ENCODE data around the gene KRI1. TPM values are rescaled to one million over a fixed set of nuclear protein-coding genes. Genes with fewer than 3 reads are reported as not detected.

Gene KRI1
- total and polyA plus RNA-seq, 4 donors, result 4.6 to 14.1 (median 7.0) TPM

DNA sequence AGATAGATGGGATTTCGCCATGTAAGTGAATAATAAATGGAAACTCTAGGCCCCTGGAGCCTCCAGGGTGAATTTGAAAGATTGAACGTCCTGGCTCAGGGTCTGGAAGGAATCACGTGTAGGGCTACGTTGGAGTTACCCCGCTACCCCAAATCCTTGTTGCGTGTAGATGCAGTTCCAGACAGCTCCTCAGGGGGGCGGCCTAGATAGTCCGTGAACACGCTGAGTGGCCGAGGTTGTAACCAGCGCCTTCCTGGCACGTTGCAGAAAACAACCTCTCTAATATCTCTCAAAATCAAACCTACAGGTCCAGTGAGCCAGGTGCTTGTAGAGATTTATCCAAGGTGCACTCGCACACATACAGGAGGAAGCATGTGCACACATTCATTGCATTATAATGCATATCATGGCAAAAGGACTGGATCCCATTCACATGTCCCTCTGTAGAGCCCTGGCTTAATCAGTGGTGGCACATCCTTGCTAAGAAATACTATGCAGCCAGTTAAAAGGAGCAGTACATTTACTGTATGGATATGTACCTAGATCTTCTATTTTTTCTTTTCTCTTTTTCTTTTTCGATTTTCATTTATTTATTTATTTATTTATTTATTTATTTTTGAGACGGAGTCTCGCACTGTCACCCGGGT is 60.1 kb downstream of the KRI1 start:
- Histone ChIP-seq H3K9ac (ENCODE audit: low read depth in 1 of 2, low read length in 2 of 2) (no peak overlapping the region), H3K9me3 (ENCODE audit: control insufficient read depth in 4 of 4, low read length in 3 of 4) (no peaks in the 10 kb centered on the region), H3K27ac (ENCODE audit: low read depth in 1 of 2, low read length in 2 of 2) (no peak overlapping the region), H3K4me1 (ENCODE audit: control insufficient read depth in 4 of 4, insufficient read depth in 4 of 4, low read length in 3 of 4) (peaks cover 5 to 24% (median 11%) of the 10 kb centered on the region in 4 donors), H3K27me3 (ENCODE audit: control insufficient read depth in 4 of 4, insufficient read depth in 4 of 4, low read length in 3 of 4) (no peaks in the 10 kb centered on the region), H3K36me3 (ENCODE audit: control insufficient read depth in 4 of 4, insufficient read depth in 3 of 4, low read depth in 1 of 4, low read length in 3 of 4) (no peaks in the 10 kb centered on the region), H3K4me3 (ENCODE audit: low read depth in 1 of 3, low read length in 3 of 3) (no peak overlapping the region)
- 31% methylated on average over 17 of the region's 17 CpGs for WGBS
- peak; percentile 85 for DNase-seq (ENCODE audit: low spot score)
- TF ChIP-seq, protein P1, sequence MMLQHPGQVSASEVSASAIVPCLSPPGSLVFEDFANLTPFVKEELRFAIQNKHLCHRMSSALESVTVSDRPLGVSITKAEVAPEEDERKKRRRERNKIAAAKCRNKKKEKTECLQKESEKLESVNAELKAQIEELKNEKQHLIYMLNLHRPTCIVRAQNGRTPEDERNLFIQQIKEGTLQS (IDR thresholded peaks at IDR 0.05), result no peak
- TF ChIP-seq RAD21 (IDR thresholded peaks at IDR 0.05), result peak; percentile 67 to 79
- TF ChIP-seq, protein P2, sequence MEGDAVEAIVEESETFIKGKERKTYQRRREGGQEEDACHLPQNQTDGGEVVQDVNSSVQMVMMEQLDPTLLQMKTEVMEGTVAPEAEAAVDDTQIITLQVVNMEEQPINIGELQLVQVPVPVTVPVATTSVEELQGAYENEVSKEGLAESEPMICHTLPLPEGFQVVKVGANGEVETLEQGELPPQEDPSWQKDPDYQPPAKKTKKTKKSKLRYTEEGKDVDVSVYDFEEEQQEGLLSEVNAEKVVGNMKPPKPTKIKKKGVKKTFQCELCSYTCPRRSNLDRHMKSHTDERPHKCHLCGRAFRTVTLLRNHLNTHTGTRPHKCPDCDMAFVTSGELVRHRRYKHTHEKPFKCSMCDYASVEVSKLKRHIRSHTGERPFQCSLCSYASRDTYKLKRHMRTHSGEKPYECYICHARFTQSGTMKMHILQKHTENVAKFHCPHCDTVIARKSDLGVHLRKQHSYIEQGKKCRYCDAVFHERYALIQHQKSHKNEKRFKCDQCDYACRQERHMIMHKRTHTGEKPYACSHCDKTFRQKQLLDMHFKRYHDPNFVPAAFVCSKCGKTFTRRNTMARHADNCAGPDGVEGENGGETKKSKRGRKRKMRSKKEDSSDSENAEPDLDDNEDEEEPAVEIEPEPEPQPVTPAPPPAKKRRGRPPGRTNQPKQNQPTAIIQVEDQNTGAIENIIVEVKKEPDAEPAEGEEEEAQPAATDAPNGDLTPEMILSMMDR (IDR thresholded peaks at IDR 0.05; ENCODE audit: low read depth, low read length, missing input control), result peak; percentile 76

Small RNAs within 50 kb of the gene (small RNA-seq; reads per million reads assigned to genes)
- gene MIR1238 (not detected), gene RNU7-140P (not detected)

Other genes with a start within 250 kb of the KRI1 start
- 1 to 10 TPM; 5.8 to 5.9 TPM for gene FDX2, start 250.0 kb downstream of the KRI1 start, total RNA-seq
- 10 to 100 TPM; 14.1 to 18.7 TPM for gene FDX2, start 250.0 kb downstream of the KRI1 start, polyA plus RNA-seq
- 10 to 100 TPM in 1 of 2 donors, 1 to 10 TPM in 1; 6.4 to 13.6 TPM for gene RAVER1, start 232.5 kb downstream of the KRI1 start, total RNA-seq
- 1 to 10 TPM; 2.1 to 5.9 TPM for gene RAVER1, start 232.5 kb downstream of the KRI1 start, polyA plus RNA-seq
- 10 to 100 TPM; 15.9 to 18.1 TPM for gene ICAM3, start 226.4 kb downstream of the KRI1 start, total RNA-seq
- 10 to 100 TPM; 24.0 to 62.8 TPM for gene ICAM3, start 226.4 kb downstream of the KRI1 start, polyA plus RNA-seq
- gene TYK2, start 185.4 kb downstream of the KRI1 start, total RNA-seq, result 10 to 100 TPM; 59.2 to 60.0 TPM
- gene TYK2, start 185.4 kb downstream of the KRI1 start, polyA plus RNA-seq, result 10 to 100 TPM; 47.9 to 63.1 TPM
- 10 to 100 TPM; 46.0 to 52.3 TPM for gene CDC37, start 162.5 kb downstream of the KRI1 start, total RNA-seq
- gene CDC37, start 162.5 kb downstream of the KRI1 start, polyA plus RNA-seq, result 10 to 100 TPM; 61.2 to 69.9 TPM
- 1 to 10 TPM; 1.1 to 2.3 TPM for gene PDE4A, start 145.5 kb downstream of the KRI1 start, total RNA-seq
- gene PDE4A, start 145.5 kb downstream of the KRI1 start, polyA plus RNA-seq, result 1 to 10 TPM in 1 of 2 donors, under 1 TPM in 1; 0.90 to 1.5 TPM
- gene KEAP1, start 62.7 kb downstream of the KRI1 start, total RNA-seq, result 10 to 100 TPM; 45.4 to 62.3 TPM
- gene KEAP1, start 62.7 kb downstream of the KRI1 start, polyA plus RNA-seq, result 10 to 100 TPM; 44.3 to 50.6 TPM
- under 1 TPM; 0.17 to 0.56 TPM for gene S1PR5, start 48.6 kb downstream of the KRI1 start, total RNA-seq
- gene S1PR5, start 48.6 kb downstream of the KRI1 start, polyA plus RNA-seq, result under 1 TPM; 0.32 to 0.36 TPM
- 10 to 100 TPM; 10.1 to 44.4 TPM for gene ATG4D, start 22.1 kb downstream of the KRI1 start, total RNA-seq
- gene ATG4D, start 22.1 kb downstream of the KRI1 start, polyA plus RNA-seq, result 10 to 100 TPM in 1 of 2 donors, 1 to 10 TPM in 1; 4.7 to 12.1 TPM
- 10 to 100 TPM in 1 of 2 donors, 1 to 10 TPM in 1; 2.7 to 86.4 TPM for gene CDKN2D, start 3.0 kb upstream of the KRI1 start, total RNA-seq
- 1 to 10 TPM; 1.6 to 4.4 TPM for gene CDKN2D, start 3.0 kb upstream of the KRI1 start, polyA plus RNA-seq
- gene AP1M2, start 21.3 kb upstream of the KRI1 start, total RNA-seq, result 1 to 10 TPM in 1 of 2 donors, under 1 TPM in 1; 0.42 to 1.3 TPM
- under 1 TPM; 0.57 to 0.83 TPM for gene AP1M2, start 21.3 kb upstream of the KRI1 start, polyA plus RNA-seq
- gene SLC44A2, start 59.5 kb upstream of the KRI1 start, total RNA-seq, result 10 to 100 TPM; 13.0 to 21.6 TPM
- gene SLC44A2, start 59.5 kb upstream of the KRI1 start, polyA plus RNA-seq, result 10 to 100 TPM; 12.0 to 13.9 TPM
- 10 to 100 TPM; 53.8 to 85.1 TPM for gene ILF3, start 88.3 kb upstream of the KRI1 start, total RNA-seq
- gene ILF3, start 88.3 kb upstream of the KRI1 start, polyA plus RNA-seq, result 10 to 100 TPM; 31.7 to 32.0 TPM
- gene QTRT1, start 135.4 kb upstream of the KRI1 start, total RNA-seq, result 10 to 100 TPM; 13.2 to 28.3 TPM
- gene QTRT1, start 135.4 kb upstream of the KRI1 start, polyA plus RNA-seq, result 10 to 100 TPM; 17.1 to 38.1 TPM
- 10 to 100 TPM; 79.5 to 95.1 TPM for gene DNM2, start 152.1 kb upstream of the KRI1 start, total RNA-seq
- 10 to 100 TPM; 23.1 to 38.6 TPM for gene DNM2, start 152.1 kb upstream of the KRI1 start, polyA plus RNA-seq